Measurements from ENCODE around the gene ABCA1. TPM values are rescaled to one million over a fixed set of nuclear protein-coding genes. Genes with fewer than 3 reads are reported as not detected.

The ABCA1 gene
- total RNA-seq, 1 experiment from 2014 or later: 0.69 TPM

- H3K4me1 ChIP-seq (ENCODE audit: insufficient read depth, low read length, poor library complexity, severe bottlenecking): no peaks in the 10 kb centered on the region
- H3K36me3 ChIP-seq (ENCODE audit: insufficient read depth, low read length, poor library complexity, severe bottlenecking): no peaks in the 10 kb centered on the region
- CTCF ChIA-PET: no interaction called here
- BruUV-seq (replicated peaks): no TSS peak
- H3K9me3 ChIP-seq (ENCODE audit: low read depth, low read length, poor library complexity, severe bottlenecking): no peaks in the 10 kb centered on the region
- POLR2A ChIA-PET (ENCODE audit: low non-redundant PET): no interaction called here
- TF ChIP-seq CTCF (conservative IDR thresholded peaks at IDR 0.05; ENCODE audit: low read depth, low read length) (no peak), EZH2 (IDR thresholded peaks at IDR 0.05; ENCODE audit: borderline replicate concordance, low read depth, low read length, poor library complexity, severe bottlenecking) (no peak)
- H3K4me3 ChIP-seq (ENCODE audit: low read depth, low read length, poor library complexity, severe bottlenecking): no peak overlapping the region
- H3K27me3 ChIP-seq (replicated peaks; ENCODE audit: insufficient read depth, low read depth, low read length, poor library complexity): peaks cover 16% of the 10 kb centered on the region
- DNase-seq (ENCODE audit: low spot score): no peak
- H3K27ac ChIP-seq (ENCODE audit: low read depth, low read length, poor library complexity, severe bottlenecking): no peak overlapping the region
- intact Hi-C loops (cut with micrococcal nuclease; ENCODE audit: unreplicated experiment): no loop called here
Observed at GRCh38 chr9:104911032-104911607, 16.8 kb downstream of the ABCA1 start.

- TF ChIP-seq CTCF (conservative IDR thresholded peaks at IDR 0.05; ENCODE audit: low read depth, low read length): no peak
- TF ChIP-seq EZH2 (IDR thresholded peaks at IDR 0.05; ENCODE audit: borderline replicate concordance, low read depth, low read length, poor library complexity, severe bottlenecking): no peak
- Histone ChIP-seq H3K4me1 (ENCODE audit: insufficient read depth, low read length, poor library complexity, severe bottlenecking) (no peaks in the 10 kb centered on the region), H3K27ac (ENCODE audit: low read depth, low read length, poor library complexity, severe bottlenecking) (no peak overlapping the region), H3K27me3 (replicated peaks; ENCODE audit: insufficient read depth, low read depth, low read length, poor library complexity) (peaks cover 13% of the 10 kb centered on the region), H3K4me3 (ENCODE audit: low read depth, low read length, poor library complexity, severe bottlenecking) (no peak overlapping the region), H3K9me3 (ENCODE audit: low read depth, low read length, poor library complexity, severe bottlenecking) (no peaks in the 10 kb centered on the region), H3K36me3 (ENCODE audit: insufficient read depth, low read length, poor library complexity, severe bottlenecking) (no peaks in the 10 kb centered on the region)
- CTCF ChIA-PET: no interaction called here
- intact Hi-C loops (cut with micrococcal nuclease; ENCODE audit: unreplicated experiment): no loop called here
- BruUV-seq (replicated peaks): no TSS peak
- POLR2A ChIA-PET (ENCODE audit: low non-redundant PET): no interaction called here
- no peak for DNase-seq (ENCODE audit: low spot score)
Observed at GRCh38 chr9:104907278-104907951, 20.5 kb downstream of the ABCA1 start.

GRCh38 chr9:104906441-104907277 is 21.3 kb downstream of the ABCA1 start:
- ChIA-PET CTCF (no interaction called here), POLR2A (ENCODE audit: low non-redundant PET) (no interaction called here)
- Histone ChIP-seq H3K4me1 (ENCODE audit: insufficient read depth, low read length, poor library complexity, severe bottlenecking) (no peaks in the 10 kb centered on the region), H3K9me3 (ENCODE audit: low read depth, low read length, poor library complexity, severe bottlenecking) (no peaks in the 10 kb centered on the region), H3K36me3 (ENCODE audit: insufficient read depth, low read length, poor library complexity, severe bottlenecking) (no peaks in the 10 kb centered on the region), H3K4me3 (ENCODE audit: low read depth, low read length, poor library complexity, severe bottlenecking) (no peak overlapping the region), H3K27me3 (replicated peaks; ENCODE audit: insufficient read depth, low read depth, low read length, poor library complexity) (peaks cover 13% of the 10 kb centered on the region), H3K27ac (ENCODE audit: low read depth, low read length, poor library complexity, severe bottlenecking) (no peak overlapping the region)
- no TSS peak for BruUV-seq (replicated peaks)
- DNase-seq (ENCODE audit: low spot score): no peak
- intact Hi-C loops (cut with micrococcal nuclease; ENCODE audit: unreplicated experiment): no loop called here
- TF ChIP-seq CTCF (conservative IDR thresholded peaks at IDR 0.05; ENCODE audit: low read depth, low read length) (no peak), EZH2 (IDR thresholded peaks at IDR 0.05; ENCODE audit: borderline replicate concordance, low read depth, low read length, poor library complexity, severe bottlenecking) (no peak)
